HepG2 (cell line): ENCODE results near the gene ODC1. TPM values are rescaled to one million over a fixed set of nuclear protein-coding genes. Genes with fewer than 3 reads are reported as not detected.

Experiments
- CENPX ChIP-seq: sonication (generic); formaldehyde crosslinking; IDR thresholded peaks from 2 replicates; pipeline ENCODE4 v1.9.0; 2021; ENCODE audit warnings: mild to moderate bottlenecking, missing genetic modification reagents, moderate library complexity
- EEA1 ChIP-seq: sonication (generic); formaldehyde crosslinking; IDR thresholded peaks from 2 replicates; pipeline ENCODE4 v1.5.1; 2020; ENCODE audit warnings: mild to moderate bottlenecking, missing genetic modification reagents, borderline replicate concordance
- HMGXB3 ChIP-seq: sonication (generic); formaldehyde crosslinking; IDR thresholded peaks from 2 replicates; pipeline ENCODE4 v1.4.0; 2020; ENCODE audit warnings: missing genetic modification reagents, borderline replicate concordance
- KMT2A ChIP-seq: sonication (generic); formaldehyde crosslinking; IDR thresholded peaks from 2 replicates; pipeline ENCODE4 v1.4.0; 2020; ENCODE audit warnings: missing genetic modification reagents
- MBNL3 ChIP-seq: fragments of 250-450 bp; sonication (Bioruptor Pico); conservative IDR thresholded peaks from 2 replicates; pipeline ENCODE4 v1.8.0; 2022; ENCODE audit warnings: mild to moderate bottlenecking, inconsistent platforms
- MED13 ChIP-seq: sonication (generic); formaldehyde crosslinking; IDR thresholded peaks from 2 replicates; pipeline ENCODE4 v1.5.0; 2020; ENCODE audit warnings: missing genetic modification reagents
- NRL ChIP-seq: sonication (generic); formaldehyde crosslinking; IDR thresholded peaks from 2 replicates; pipeline ENCODE4 v1.5.0; 2020; ENCODE audit warnings: missing genetic modification reagents, mild to moderate bottlenecking, moderate library complexity, borderline replicate concordance
- PAWR ChIP-seq: sonication (generic); formaldehyde crosslinking; IDR thresholded peaks from 2 replicates; pipeline ENCODE4 v1.4.0; 2020; ENCODE audit warnings: missing genetic modification reagents, mild to moderate bottlenecking, borderline replicate concordance
- SRSF1 ChIP-seq: fragments of 200-400 bp; formaldehyde crosslinking; optimal IDR thresholded peaks from 2 replicates; pipeline ENCODE3; 2017; ENCODE audit warnings: mild to moderate bottlenecking, low read depth, low read length, moderate library complexity
- SRSF4 ChIP-seq: fragments of 200-400 bp; formaldehyde crosslinking; IDR thresholded peaks from one replicate; pipeline ENCODE4 v1.6.1; 2018; ENCODE audit warnings: mild to moderate bottlenecking, low read depth, low read length, moderate library complexity; ENCODE audit not compliant: poor library complexity, severe bottlenecking
- ZMYM3 ChIP-seq: sonication (generic); formaldehyde crosslinking; IDR thresholded peaks from 2 replicates; pipeline ENCODE4 v1.5.1; 2020; ENCODE audit warnings: mild to moderate bottlenecking, missing genetic modification reagents
- ZNF3 ChIP-seq: IDR thresholded peaks from 2 replicates; pipeline ENCODE4 v1.7.0; 2017; ENCODE audit warnings: inconsistent platforms
- ZNF350 ChIP-seq: sonication (generic); formaldehyde crosslinking; IDR thresholded peaks from 2 replicates; pipeline ENCODE4 v1.4.0; 2020; ENCODE audit warnings: mild to moderate bottlenecking, low read depth, missing genetic modification reagents, borderline replicate concordance
- ZNF816 ChIP-seq: sonication (generic); formaldehyde crosslinking; IDR thresholded peaks from 2 replicates; pipeline ENCODE4 v1.8.0; 2022; ENCODE audit warnings: missing genetic modification reagents, mild to moderate bottlenecking, borderline replicate concordance
- polyA plus RNA-seq, 8 experiments: library from polyadenylated mRNA; depleted of rRNA in 3 of 8; stranded (reverse) in 7 of 8; unstranded in 1 of 8; fragments of >200 nt; fragmentation: Illumina TruSeq in 4 of 8; extraction: Trizol in 4 of 8; gene quantifications; 2 replicates each; pipeline versions ENCODE4 v1.2.1 to v1.2.3, GENCODE V29; 2011 to 2016; ENCODE audit warnings: low read depth in 4 of 8, missing spikeins in 1 of 8, mixed read lengths in 1 of 8; ENCODE audit not compliant: insufficient read depth in 1 of 8
- total RNA-seq, 5 experiments: library from RNA; depleted of rRNA; stranded (reverse); fragments of >200 nt; fragmentation: Illumina TruSeq; extraction: Trizol; gene quantifications; 2 replicates each; pipeline ENCODE4 v1.2.3, GENCODE V29; 2016; ENCODE audit warnings: low read depth in 1 of 5
- TF ChIP-seq, protein P1 (sequence below): sonication (generic); formaldehyde crosslinking; IDR thresholded peaks from 2 replicates; pipeline ENCODE4 v1.5.0; 2020; ENCODE audit warnings: missing genetic modification reagents
- TF ChIP-seq, protein P2 (sequence below): sonication (generic); formaldehyde crosslinking; IDR thresholded peaks from 2 replicates; pipeline ENCODE4 v1.5.0; 2020; ENCODE audit warnings: mild to moderate bottlenecking, missing genetic modification reagents
- TF ChIP-seq, protein P3 (sequence below): sonication (generic); formaldehyde crosslinking; IDR thresholded peaks from 2 replicates; pipeline ENCODE4 v1.4.0; 2020; ENCODE audit warnings: missing genetic modification reagents; ENCODE audit errors: not compliant biosample characterization
- TF ChIP-seq, protein P4 (sequence below): sonication (generic); formaldehyde crosslinking; IDR thresholded peaks from 2 replicates; pipeline ENCODE4 v1.4.0; 2020; ENCODE audit warnings: missing genetic modification reagents

Gene ODC1
- total and polyA plus RNA-seq, 2 of the 13 experiments (the other 11 are each of a cell fraction or from before 2014, with no cell fraction given), result 142 to 371 TPM

DNA sequence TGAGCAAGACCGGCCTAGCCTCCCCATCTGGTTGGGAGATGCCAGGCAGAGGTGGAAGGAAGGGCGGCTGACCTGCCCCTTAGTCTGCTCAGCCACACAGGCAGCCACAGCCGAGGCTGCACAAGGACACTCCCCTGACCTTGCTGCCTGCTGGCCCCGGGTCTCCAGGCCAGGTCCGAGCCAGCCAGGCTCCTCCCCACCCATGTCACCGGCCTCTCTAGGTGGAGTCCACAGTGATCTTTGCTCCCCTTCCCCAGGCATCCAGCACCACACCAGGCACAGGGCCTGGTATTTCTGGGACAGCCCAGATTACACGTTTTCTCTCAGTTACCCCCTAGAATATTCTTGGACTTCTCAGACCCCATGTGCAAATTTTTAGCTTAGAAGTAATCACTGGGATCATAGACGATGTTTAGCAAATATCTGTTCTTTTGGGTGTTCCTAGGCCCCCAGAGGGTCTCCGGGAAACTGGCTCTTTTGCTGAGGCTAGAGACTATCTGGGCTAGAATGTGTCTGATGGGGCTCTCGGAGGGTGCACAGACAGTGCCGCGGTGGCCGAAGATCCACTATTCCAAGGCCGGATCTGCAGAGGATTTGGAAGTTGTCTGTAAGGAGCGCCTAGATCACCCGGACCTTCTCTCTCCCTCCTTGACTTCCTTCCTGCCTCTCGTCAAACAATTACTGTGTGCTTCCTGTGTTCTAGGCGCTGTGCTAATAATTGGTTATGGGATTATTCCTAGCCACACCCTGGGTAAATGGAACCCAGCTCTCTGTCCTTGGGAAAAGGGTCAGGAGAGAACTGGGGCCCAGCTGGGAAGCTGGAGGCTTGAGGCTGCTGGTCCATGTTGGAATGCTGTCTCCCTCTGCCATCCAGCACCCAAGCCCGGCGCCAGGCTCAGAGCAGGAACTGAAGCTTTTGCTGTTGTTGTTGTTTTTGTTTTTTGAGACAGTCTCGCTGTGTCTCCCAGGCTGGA, 46.9 kb downstream of the ODC1 start (continued):
- TF ChIP-seq, protein P1, sequence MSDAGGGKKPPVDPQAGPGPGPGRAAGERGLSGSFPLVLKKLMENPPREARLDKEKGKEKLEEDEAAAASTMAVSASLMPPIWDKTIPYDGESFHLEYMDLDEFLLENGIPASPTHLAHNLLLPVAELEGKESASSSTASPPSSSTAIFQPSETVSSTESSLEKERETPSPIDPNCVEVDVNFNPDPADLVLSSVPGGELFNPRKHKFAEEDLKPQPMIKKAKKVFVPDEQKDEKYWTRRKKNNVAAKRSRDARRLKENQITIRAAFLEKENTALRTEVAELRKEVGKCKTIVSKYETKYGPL (CRISPR knock-in tag), result no peak
- TF ChIP-seq MED13, result no peak
- TF ChIP-seq, protein P2, sequence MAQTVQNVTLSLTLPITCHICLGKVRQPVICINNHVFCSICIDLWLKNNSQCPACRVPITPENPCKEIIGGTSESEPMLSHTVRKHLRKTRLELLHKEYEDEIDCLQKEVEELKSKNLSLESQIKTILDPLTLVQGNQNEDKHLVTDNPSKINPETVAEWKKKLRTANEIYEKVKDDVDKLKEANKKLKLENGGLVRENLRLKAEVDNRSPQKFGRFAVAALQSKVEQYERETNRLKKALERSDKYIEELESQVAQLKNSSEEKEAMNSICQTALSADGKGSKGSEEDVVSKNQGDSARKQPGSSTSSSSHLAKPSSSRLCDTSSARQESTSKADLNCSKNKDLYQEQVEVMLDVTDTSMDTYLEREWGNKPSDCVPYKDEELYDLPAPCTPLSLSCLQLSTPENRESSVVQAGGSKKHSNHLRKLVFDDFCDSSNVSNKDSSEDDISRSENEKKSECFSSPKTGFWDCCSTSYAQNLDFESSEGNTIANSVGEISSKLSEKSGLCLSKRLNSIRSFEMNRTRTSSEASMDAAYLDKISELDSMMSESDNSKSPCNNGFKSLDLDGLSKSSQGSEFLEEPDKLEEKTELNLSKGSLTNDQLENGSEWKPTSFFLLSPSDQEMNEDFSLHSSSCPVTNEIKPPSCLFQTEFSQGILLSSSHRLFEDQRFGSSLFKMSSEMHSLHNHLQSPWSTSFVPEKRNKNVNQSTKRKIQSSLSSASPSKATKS (CRISPR knock-in tag), result no peak
- TF ChIP-seq, protein P3, sequence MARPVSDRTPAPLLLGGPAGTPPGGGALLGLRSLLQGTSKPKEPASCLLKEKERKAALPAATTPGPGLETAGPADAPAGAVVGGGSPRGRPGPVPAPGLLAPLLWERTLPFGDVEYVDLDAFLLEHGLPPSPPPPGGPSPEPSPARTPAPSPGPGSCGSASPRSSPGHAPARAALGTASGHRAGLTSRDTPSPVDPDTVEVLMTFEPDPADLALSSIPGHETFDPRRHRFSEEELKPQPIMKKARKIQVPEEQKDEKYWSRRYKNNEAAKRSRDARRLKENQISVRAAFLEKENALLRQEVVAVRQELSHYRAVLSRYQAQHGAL (CRISPR knock-in tag), result no peak
- TF ChIP-seq CENPX (CRISPR knock-in tag), result no peak
- TF ChIP-seq SRSF4, result no peak
- TF ChIP-seq HMGXB3 (CRISPR knock-in tag), result 0 out of 2 replicates have a peak, but pooled peaks have one; percentile 7
- no peak for TF ChIP-seq MBNL3 (CRISPR knock-in tag)
- no peak for TF ChIP-seq PAWR (CRISPR knock-in tag)
- no peak for TF ChIP-seq ZNF816 (CRISPR knock-in tag)
- no peak; the same call in none of the 2 replicates for TF ChIP-seq KMT2A (CRISPR knock-in tag)
- TF ChIP-seq EEA1 (CRISPR knock-in tag), result no peak
- no peak for TF ChIP-seq SRSF1
- 0 out of 2 replicates have a peak, but pooled peaks have one; percentile 44 for TF ChIP-seq NRL
- no peak for TF ChIP-seq ZMYM3 (CRISPR knock-in tag)
- peak; percentile 68; the same call in 1 of the 2 replicates for TF ChIP-seq ZNF350 (CRISPR knock-in tag)
- TF ChIP-seq, protein P4, sequence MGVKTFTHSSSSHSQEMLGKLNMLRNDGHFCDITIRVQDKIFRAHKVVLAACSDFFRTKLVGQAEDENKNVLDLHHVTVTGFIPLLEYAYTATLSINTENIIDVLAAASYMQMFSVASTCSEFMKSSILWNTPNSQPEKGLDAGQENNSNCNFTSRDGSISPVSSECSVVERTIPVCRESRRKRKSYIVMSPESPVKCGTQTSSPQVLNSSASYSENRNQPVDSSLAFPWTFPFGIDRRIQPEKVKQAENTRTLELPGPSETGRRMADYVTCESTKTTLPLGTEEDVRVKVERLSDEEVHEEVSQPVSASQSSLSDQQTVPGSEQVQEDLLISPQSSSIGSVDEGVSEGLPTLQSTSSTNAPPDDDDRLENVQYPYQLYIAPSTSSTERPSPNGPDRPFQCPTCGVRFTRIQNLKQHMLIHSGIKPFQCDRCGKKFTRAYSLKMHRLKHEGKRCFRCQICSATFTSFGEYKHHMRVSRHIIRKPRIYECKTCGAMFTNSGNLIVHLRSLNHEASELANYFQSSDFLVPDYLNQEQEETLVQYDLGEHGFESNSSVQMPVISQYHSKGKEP (CRISPR knock-in tag), result no peak
- 0 out of 2 replicates have a peak, but pooled peaks have one; percentile 28 for TF ChIP-seq ZNF3 (CRISPR knock-in tag)
